OCI-LY7 (cell line): ENCODE data around the gene TRRAP.

Experiments
- CTCF ChIP-seq: fragments of 200-600 bp; sonication (generic); conservative IDR thresholded peaks from 2 replicates; pipeline ENCODE4 v1.5.1; 2014; ENCODE audit warnings: mild to moderate bottlenecking, antibody characterized with exemption, low read length, moderate library complexity, mixed read lengths
- EZH2phosphoT487 ChIP-seq: fragments of 200-600 bp; sonication (generic); IDR thresholded peaks from 2 replicates; pipeline ENCODE4 v1.6.1; 2018; ENCODE audit warnings: low read depth, borderline replicate concordance, mild to moderate bottlenecking, mixed run types, antibody characterized with exemption, low read length, moderate library complexity, mixed read lengths

GRCh38 chr7:98943336-98943735, 65.0 kb downstream of the TRRAP start:
- no peak for TF ChIP-seq CTCF
- TF ChIP-seq EZH2phosphoT487, result no peak
